Endothelial cell of umbilical vein (primary cell): ENCODE results near the gene NSDHL.

Experiments used
- EZH2 ChIP-seq: IDR thresholded peaks from 2 replicates; pipeline ENCODE4 v1.6.1; 2012; ENCODE audit warnings: borderline replicate concordance, low read depth, mild to moderate bottlenecking, moderate library complexity, low read length, inconsistent platforms; ENCODE audit not compliant: severe bottlenecking
- FOS ChIP-seq: IDR thresholded peaks from 2 replicates; pipeline ENCODE4 v1.6.1; 2011; ENCODE audit warnings: mild to moderate bottlenecking, low read length, moderate library complexity, borderline replicate concordance; ENCODE audit not compliant: insufficient read depth
- GATA2 ChIP-seq: IDR thresholded peaks from 2 replicates; pipeline ENCODE4 v1.7.0; 2011; ENCODE audit warnings: low read depth, mild to moderate bottlenecking, moderate library complexity, mixed read lengths, low read length; ENCODE audit not compliant: insufficient read length, insufficient read depth
- MYC ChIP-seq: IDR thresholded peaks from one replicate; pipeline ENCODE4 v1.6.1; 2011; ENCODE audit warnings: mild to moderate bottlenecking, low read depth, low read length
- POLR2A ChIP-seq: IDR thresholded peaks from 2 replicates; pipeline ENCODE4 v1.6.1; 2012; ENCODE audit warnings: low read depth, mild to moderate bottlenecking, control low read depth, low read length
- POLR2AphosphoS5 ChIP-seq: IDR thresholded peaks from 2 replicates; pipeline ENCODE4 v1.6.1; 2012; ENCODE audit warnings: low read depth, mild to moderate bottlenecking, control low read depth, low read length, moderate library complexity; ENCODE audit not compliant: insufficient read depth
- TF ChIP-seq, protein P1 (sequence below), 2 donors: IDR thresholded peaks; 1 replicate in 1 of 2; 2 replicates in 1 of 2; pipeline ENCODE4 v1.5.1; 2011; ENCODE audit warnings: low read length in 2 of 2, mild to moderate bottlenecking in 2 of 2, moderate library complexity in 2 of 2, control low read depth in 1 of 2, inconsistent platforms in 1 of 2, low read depth in 1 of 2; ENCODE audit not compliant: insufficient read depth in 1 of 2; ENCODE audit errors: extremely low read depth in 1 of 2
- TF ChIP-seq, protein P2 (sequence below): IDR thresholded peaks from 2 replicates; pipeline ENCODE4 v1.6.1; 2011; ENCODE audit not compliant: insufficient read depth, insufficient read length

DNA sequence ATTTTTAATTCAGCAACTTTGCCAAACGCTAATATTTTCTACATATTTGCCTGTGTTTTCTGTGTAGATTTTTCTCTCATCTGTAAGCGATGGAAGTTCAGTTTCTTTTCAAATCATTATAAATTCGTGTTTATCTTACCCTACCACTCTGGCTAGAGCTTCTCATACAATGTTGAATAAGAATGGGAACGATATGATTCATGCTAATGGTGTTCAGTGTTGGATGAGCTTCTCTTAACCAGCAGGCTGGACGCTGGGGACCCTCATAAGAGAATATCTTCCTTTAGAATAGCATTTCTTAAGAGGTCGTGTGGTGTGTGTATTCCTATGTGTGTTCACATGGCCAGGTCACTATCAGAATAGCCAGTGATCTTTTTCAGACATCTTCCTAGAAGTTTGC, 31.0 kb downstream of the NSDHL start:
- TF ChIP-seq, protein P1, sequence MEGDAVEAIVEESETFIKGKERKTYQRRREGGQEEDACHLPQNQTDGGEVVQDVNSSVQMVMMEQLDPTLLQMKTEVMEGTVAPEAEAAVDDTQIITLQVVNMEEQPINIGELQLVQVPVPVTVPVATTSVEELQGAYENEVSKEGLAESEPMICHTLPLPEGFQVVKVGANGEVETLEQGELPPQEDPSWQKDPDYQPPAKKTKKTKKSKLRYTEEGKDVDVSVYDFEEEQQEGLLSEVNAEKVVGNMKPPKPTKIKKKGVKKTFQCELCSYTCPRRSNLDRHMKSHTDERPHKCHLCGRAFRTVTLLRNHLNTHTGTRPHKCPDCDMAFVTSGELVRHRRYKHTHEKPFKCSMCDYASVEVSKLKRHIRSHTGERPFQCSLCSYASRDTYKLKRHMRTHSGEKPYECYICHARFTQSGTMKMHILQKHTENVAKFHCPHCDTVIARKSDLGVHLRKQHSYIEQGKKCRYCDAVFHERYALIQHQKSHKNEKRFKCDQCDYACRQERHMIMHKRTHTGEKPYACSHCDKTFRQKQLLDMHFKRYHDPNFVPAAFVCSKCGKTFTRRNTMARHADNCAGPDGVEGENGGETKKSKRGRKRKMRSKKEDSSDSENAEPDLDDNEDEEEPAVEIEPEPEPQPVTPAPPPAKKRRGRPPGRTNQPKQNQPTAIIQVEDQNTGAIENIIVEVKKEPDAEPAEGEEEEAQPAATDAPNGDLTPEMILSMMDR (IDR thresholded peaks at IDR 0.05; ENCODE audit: extremely low read depth in 1 of 2, insufficient read depth in 1 of 2, low read depth in 1 of 2, low read length in 2 of 2), result no peak
- no peak for TF ChIP-seq EZH2
- no peak for TF ChIP-seq GATA2
- TF ChIP-seq POLR2AphosphoS5, result no peak
- TF ChIP-seq, protein P2, sequence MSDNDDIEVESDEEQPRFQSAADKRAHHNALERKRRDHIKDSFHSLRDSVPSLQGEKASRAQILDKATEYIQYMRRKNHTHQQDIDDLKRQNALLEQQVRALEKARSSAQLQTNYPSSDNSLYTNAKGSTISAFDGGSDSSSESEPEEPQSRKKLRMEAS, result no peak
- TF ChIP-seq POLR2A, result no peak
- no peak for TF ChIP-seq MYC
- no peak for TF ChIP-seq FOS
